GM13977 (cell line): ENCODE data around the gene NOS1AP.

ENCODE experiments used
- DNase-seq: peaks from one replicate; pipeline ENCODE4 v3.0.0; 2012; ENCODE audit warnings: low spot score
- CTCF ChIP-seq: IDR thresholded peaks from 2 replicates; pipeline ENCODE4 v1.5.1; 2012; ENCODE audit warnings: mild to moderate bottlenecking, control low read depth; ENCODE audit not compliant: insufficient read depth; ENCODE audit errors: extremely low read depth, missing control alignments
- in situ Hi-C: fragments of 300-500 bp; cut with MboI; formaldehyde crosslinking; loops from one replicate; pipeline ENCODE4 v1.12.0; 2022; ENCODE audit warnings: low sequenced_read_pairs, low pct_unique_long_range_greater_than_20kb, mixed read lengths, inconsistent platforms; ENCODE audit not compliant: unreplicated experiment

Gene NOS1AP

GRCh38 chr1:162145280-162145965 lies 75.9 kb downstream of the NOS1AP start:
- in situ Hi-C loops: no loop called here
- TF ChIP-seq CTCF: no peak
- no peak for DNase-seq

GRCh38 chr1:162145966-162146696 lies 76.6 kb downstream of the NOS1AP start:
- DNase-seq: no peak
- no peak for TF ChIP-seq CTCF
- in situ Hi-C loops: no loop called here

- no peak for TF ChIP-seq CTCF
Observed at GRCh38 chr1:162147760-162148159, 78.3 kb downstream of the NOS1AP start.

GRCh38 chr1:162150112-162150511 lies 80.6 kb downstream of the NOS1AP start:
- no peak for TF ChIP-seq CTCF
- DNase-seq: no peak
- in situ Hi-C loops: no loop called here

More at GRCh38 chr1:162147760-162148159, 78.3 kb downstream of the NOS1AP start:
- in situ Hi-C loops: no loop called here
- DNase-seq: no peak

- in situ Hi-C loops: no loop called here
- TF ChIP-seq CTCF: no peak
- peak; percentile 64 for DNase-seq
Observed at GRCh38 chr1:162151900-162152829, 82.7 kb downstream of the NOS1AP start.

GRCh38 chr1:162153374-162153773 lies 83.9 kb downstream of the NOS1AP start:
- in situ Hi-C loops: no loop called here
- no peak for DNase-seq
- no peak for TF ChIP-seq CTCF
